HepG2 (cell line): ENCODE data around the gene SERPINF2. TPM values are rescaled to one million over a fixed set of nuclear protein-coding genes. Genes with fewer than 3 reads are reported as not detected.
A peak's percentile ranks its signal among the peaks of the same experiment; 100 is the strongest.

Experiments used
- GFI1 ChIP-seq: sonication (generic); formaldehyde crosslinking; IDR thresholded peaks from 2 replicates; pipeline ENCODE4 v1.5.0; 2020; ENCODE audit warnings: missing genetic modification reagents, mild to moderate bottlenecking, borderline replicate concordance
- HNRNPK ChIP-seq: fragments of 200-400 bp; formaldehyde crosslinking; IDR thresholded peaks from 2 replicates; pipeline ENCODE4 v1.6.1; 2018; ENCODE audit warnings: low read length, low read depth, moderate library complexity, mild to moderate bottlenecking; ENCODE audit not compliant: poor library complexity, severe bottlenecking
- MEIS2 ChIP-seq: sonication (generic); formaldehyde crosslinking; IDR thresholded peaks from 2 replicates; pipeline ENCODE4 v1.9.0; 2021; ENCODE audit warnings: mild to moderate bottlenecking, missing genetic modification reagents
- NCOA1 ChIP-seq: sonication (generic); formaldehyde crosslinking; IDR thresholded peaks from 2 replicates; pipeline ENCODE4 v1.9.0; 2021; ENCODE audit warnings: missing genetic modification reagents
- SP4 ChIP-seq: sonication (generic); formaldehyde crosslinking; IDR thresholded peaks from 2 replicates; pipeline ENCODE4 v1.8.1; 2023; ENCODE audit warnings: mild to moderate bottlenecking, missing genetic modification reagents
- SRSF4 ChIP-seq: fragments of 200-400 bp; formaldehyde crosslinking; IDR thresholded peaks from one replicate; pipeline ENCODE4 v1.6.1; 2018; ENCODE audit warnings: mild to moderate bottlenecking, low read depth, low read length, moderate library complexity; ENCODE audit not compliant: poor library complexity, severe bottlenecking
- SRY ChIP-seq: sonication (generic); formaldehyde crosslinking; IDR thresholded peaks from 2 replicates; pipeline ENCODE4 v1.8.0; 2022; ENCODE audit warnings: mild to moderate bottlenecking, missing genetic modification reagents
- ZNF331 ChIP-seq: sonication (generic); formaldehyde crosslinking; IDR thresholded peaks from 2 replicates; pipeline ENCODE4 v1.4.0; 2020; ENCODE audit warnings: missing genetic modification reagents
- ZNF510 ChIP-seq: sonication (generic); formaldehyde crosslinking; IDR thresholded peaks from 2 replicates; pipeline ENCODE4 v1.4.0; 2020; ENCODE audit warnings: low read depth, mild to moderate bottlenecking, missing genetic modification reagents
- polyA plus RNA-seq, 8 experiments: library from polyadenylated mRNA; depleted of rRNA in 3 of 8; stranded (reverse) in 7 of 8; unstranded in 1 of 8; fragments of >200 nt; fragmentation: Illumina TruSeq in 4 of 8; extraction: Trizol in 4 of 8; gene quantifications; 2 replicates each; pipeline versions ENCODE4 v1.2.1 to v1.2.3, GENCODE V29; 2011 to 2016; ENCODE audit warnings: low read depth in 4 of 8, missing spikeins in 1 of 8, mixed read lengths in 1 of 8; ENCODE audit not compliant: insufficient read depth in 1 of 8
- total RNA-seq, 5 experiments: library from RNA; depleted of rRNA; stranded (reverse); fragments of >200 nt; fragmentation: Illumina TruSeq; extraction: Trizol; gene quantifications; 2 replicates each; pipeline ENCODE4 v1.2.3, GENCODE V29; 2016; ENCODE audit warnings: low read depth in 1 of 5
- TF ChIP-seq, protein P1 (sequence below): sonication (generic); formaldehyde crosslinking; conservative IDR thresholded peaks from 2 replicates; pipeline ENCODE4 v1.8.0; 2022; ENCODE audit warnings: mild to moderate bottlenecking, moderate library complexity, missing genetic modification reagents
- TF ChIP-seq, protein P2 (sequence below), 2 experiments: sonication (generic) in 1 of 2; formaldehyde crosslinking in 1 of 2; IDR thresholded peaks; 2 replicates each; pipeline versions ENCODE4 v1.5.1 to v1.6.1; 2011 to 2020; ENCODE audit warnings: borderline replicate concordance in 1 of 2, low read depth in 1 of 2, low read length in 1 of 2, mild to moderate bottlenecking in 1 of 2, missing genetic modification reagents in 1 of 2, moderate library complexity in 1 of 2
- TF ChIP-seq, protein P3 (sequence below): sonication (generic); formaldehyde crosslinking; IDR thresholded peaks from 2 replicates; pipeline ENCODE4 v1.9.0; 2021; ENCODE audit warnings: missing genetic modification reagents, borderline replicate concordance
- TF ChIP-seq, protein P4 (sequence below): sonication (generic); formaldehyde crosslinking; IDR thresholded peaks from 2 replicates; pipeline ENCODE4 v1.5.1; 2020; ENCODE audit warnings: missing genetic modification reagents, mild to moderate bottlenecking, borderline replicate concordance
- TF ChIP-seq, protein P5 (sequence below): sonication (generic); formaldehyde crosslinking; IDR thresholded peaks from 2 replicates; pipeline ENCODE4 v1.4.0; 2020; ENCODE audit warnings: missing genetic modification reagents
- TF ChIP-seq, protein P6 (sequence below): IDR thresholded peaks from 2 replicates; pipeline ENCODE4 v1.6.1; 2016

The SERPINF2 gene
- total and polyA plus RNA-seq, 2 of the 13 experiments (the other 11 are each of a cell fraction or from before 2014, with no cell fraction given), result 309 to 548 TPM

DNA sequence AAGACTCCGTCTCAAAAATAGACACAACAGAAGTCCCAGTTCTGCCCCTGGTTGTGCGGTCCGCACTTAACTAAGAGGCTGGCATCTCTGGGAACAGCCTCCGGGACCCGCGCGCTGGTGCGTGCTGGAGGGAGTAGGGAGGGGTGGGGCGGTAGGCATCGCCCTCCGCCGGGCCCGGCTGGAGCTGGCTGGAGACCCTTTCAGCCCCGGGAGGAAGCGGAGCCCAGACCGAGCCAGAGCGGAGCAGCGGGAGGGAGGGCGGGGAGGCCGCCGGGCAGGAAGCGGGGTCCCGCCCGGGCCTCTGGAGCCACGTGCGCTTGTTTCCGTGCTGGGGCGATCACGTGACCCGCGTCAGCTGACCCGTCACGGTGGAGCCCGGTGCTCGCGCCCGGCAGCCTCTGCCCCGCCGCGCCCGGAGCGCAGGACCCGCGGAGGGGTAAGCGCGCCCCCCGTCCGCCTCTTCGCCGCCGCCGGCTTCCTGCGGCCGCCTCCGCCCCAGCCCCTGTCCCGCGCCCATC is 18.3 kb upstream of the SERPINF2 start, which contains the start of gene WDR81 (continued):
- TF ChIP-seq SP4, result no peak
- TF ChIP-seq GFI1 (CRISPR knock-in tag), result peak; percentile 66; the same call in 1 of the 2 replicates
- TF ChIP-seq, protein P1, sequence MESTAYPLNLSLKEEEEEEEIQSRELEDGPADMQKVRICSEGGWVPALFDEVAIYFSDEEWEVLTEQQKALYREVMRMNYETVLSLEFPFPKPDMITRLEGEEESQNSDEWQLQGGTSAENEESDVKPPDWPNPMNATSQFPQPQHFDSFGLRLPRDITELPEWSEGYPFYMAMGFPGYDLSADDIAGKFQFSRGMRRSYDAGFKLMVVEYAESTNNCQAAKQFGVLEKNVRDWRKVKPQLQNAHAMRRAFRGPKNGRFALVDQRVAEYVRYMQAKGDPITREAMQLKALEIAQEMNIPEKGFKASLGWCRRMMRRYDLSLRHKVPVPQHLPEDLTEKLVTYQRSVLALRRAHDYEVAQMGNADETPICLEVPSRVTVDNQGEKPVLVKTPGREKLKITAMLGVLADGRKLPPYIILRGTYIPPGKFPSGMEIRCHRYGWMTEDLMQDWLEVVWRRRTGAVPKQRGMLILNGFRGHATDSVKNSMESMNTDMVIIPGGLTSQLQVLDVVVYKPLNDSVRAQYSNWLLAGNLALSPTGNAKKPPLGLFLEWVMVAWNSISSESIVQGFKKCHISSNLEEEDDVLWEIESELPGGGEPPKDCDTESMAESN, result peak; percentile 46; the same call in 1 of the 2 replicates
- TF ChIP-seq, protein P2, sequence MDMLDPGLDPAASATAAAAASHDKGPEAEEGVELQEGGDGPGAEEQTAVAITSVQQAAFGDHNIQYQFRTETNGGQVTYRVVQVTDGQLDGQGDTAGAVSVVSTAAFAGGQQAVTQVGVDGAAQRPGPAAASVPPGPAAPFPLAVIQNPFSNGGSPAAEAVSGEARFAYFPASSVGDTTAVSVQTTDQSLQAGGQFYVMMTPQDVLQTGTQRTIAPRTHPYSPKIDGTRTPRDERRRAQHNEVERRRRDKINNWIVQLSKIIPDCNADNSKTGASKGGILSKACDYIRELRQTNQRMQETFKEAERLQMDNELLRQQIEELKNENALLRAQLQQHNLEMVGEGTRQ (IDR thresholded peaks at IDR 0.05; ENCODE audit: low read depth, low read length), result peak; percentile 99
- TF ChIP-seq, protein P2 (CRISPR knock-in tag; IDR thresholded peaks at IDR 0.05; ENCODE audit: borderline replicate concordance), result peak; percentile 88; the same call in 1 of the 2 replicates
- TF ChIP-seq, protein P3, sequence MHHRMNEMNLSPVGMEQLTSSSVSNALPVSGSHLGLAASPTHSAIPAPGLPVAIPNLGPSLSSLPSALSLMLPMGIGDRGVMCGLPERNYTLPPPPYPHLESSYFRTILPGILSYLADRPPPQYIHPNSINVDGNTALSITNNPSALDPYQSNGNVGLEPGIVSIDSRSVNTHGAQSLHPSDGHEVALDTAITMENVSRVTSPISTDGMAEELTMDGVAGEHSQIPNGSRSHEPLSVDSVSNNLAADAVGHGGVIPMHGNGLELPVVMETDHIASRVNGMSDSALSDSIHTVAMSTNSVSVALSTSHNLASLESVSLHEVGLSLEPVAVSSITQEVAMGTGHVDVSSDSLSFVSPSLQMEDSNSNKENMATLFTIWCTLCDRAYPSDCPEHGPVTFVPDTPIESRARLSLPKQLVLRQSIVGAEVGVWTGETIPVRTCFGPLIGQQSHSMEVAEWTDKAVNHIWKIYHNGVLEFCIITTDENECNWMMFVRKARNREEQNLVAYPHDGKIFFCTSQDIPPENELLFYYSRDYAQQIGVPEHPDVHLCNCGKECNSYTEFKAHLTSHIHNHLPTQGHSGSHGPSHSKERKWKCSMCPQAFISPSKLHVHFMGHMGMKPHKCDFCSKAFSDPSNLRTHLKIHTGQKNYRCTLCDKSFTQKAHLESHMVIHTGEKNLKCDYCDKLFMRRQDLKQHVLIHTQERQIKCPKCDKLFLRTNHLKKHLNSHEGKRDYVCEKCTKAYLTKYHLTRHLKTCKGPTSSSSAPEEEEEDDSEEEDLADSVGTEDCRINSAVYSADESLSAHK (CRISPR knock-in tag), result no peak
- TF ChIP-seq HNRNPK, result peak; percentile 38
- TF ChIP-seq, protein P4, sequence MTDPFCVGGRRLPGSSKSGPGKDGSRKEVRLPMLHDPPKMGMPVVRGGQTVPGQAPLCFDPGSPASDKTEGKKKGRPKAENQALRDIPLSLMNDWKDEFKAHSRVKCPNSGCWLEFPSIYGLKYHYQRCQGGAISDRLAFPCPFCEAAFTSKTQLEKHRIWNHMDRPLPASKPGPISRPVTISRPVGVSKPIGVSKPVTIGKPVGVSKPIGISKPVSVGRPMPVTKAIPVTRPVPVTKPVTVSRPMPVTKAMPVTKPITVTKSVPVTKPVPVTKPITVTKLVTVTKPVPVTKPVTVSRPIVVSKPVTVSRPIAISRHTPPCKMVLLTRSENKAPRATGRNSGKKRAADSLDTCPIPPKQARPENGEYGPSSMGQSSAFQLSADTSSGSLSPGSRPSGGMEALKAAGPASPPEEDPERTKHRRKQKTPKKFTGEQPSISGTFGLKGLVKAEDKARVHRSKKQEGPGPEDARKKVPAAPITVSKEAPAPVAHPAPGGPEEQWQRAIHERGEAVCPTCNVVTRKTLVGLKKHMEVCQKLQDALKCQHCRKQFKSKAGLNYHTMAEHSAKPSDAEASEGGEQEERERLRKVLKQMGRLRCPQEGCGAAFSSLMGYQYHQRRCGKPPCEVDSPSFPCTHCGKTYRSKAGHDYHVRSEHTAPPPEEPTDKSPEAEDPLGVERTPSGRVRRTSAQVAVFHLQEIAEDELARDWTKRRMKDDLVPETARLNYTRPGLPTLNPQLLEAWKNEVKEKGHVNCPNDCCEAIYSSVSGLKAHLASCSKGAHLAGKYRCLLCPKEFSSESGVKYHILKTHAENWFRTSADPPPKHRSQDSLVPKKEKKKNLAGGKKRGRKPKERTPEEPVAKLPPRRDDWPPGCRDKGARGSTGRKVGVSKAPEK (CRISPR knock-in tag), result no peak
- peak; percentile 40; the same call in 1 of the 2 replicates for TF ChIP-seq SRY (CRISPR knock-in tag)
- TF ChIP-seq, protein P5, sequence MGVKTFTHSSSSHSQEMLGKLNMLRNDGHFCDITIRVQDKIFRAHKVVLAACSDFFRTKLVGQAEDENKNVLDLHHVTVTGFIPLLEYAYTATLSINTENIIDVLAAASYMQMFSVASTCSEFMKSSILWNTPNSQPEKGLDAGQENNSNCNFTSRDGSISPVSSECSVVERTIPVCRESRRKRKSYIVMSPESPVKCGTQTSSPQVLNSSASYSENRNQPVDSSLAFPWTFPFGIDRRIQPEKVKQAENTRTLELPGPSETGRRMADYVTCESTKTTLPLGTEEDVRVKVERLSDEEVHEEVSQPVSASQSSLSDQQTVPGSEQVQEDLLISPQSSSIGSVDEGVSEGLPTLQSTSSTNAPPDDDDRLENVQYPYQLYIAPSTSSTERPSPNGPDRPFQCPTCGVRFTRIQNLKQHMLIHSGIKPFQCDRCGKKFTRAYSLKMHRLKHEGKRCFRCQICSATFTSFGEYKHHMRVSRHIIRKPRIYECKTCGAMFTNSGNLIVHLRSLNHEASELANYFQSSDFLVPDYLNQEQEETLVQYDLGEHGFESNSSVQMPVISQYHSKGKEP (CRISPR knock-in tag), result 0 out of 2 replicates have a peak, but pooled peaks have one; percentile 18
- TF ChIP-seq SRSF4, result no peak
- TF ChIP-seq, protein P6, sequence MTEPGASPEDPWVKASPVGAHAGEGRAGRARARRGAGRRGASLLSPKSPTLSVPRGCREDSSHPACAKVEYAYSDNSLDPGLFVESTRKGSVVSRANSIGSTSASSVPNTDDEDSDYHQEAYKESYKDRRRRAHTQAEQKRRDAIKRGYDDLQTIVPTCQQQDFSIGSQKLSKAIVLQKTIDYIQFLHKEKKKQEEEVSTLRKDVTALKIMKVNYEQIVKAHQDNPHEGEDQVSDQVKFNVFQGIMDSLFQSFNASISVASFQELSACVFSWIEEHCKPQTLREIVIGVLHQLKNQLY (CRISPR knock-in tag), result peak; percentile 79; the same call in 1 of the 2 replicates
- TF ChIP-seq MEIS2 (CRISPR knock-in tag), result no peak
- 0 out of 2 replicates have a peak, but pooled peaks have one; percentile 83 for TF ChIP-seq NCOA1 (CRISPR knock-in tag)
- TF ChIP-seq ZNF331 (CRISPR knock-in tag), result 0 out of 2 replicates have a peak, but pooled peaks have one; percentile 41
- 0 out of 2 replicates have a peak, but pooled peaks have one; percentile 36 for TF ChIP-seq ZNF510 (CRISPR knock-in tag)
